HFFc6 (cell line): ENCODE measurements around the gene FBXO41. TPM values are rescaled to one million over a fixed set of nuclear protein-coding genes. Genes with fewer than 3 reads are reported as not detected.
"Not testable (repeated sequence)": the region's sequence is repeated elsewhere in the genome, so short reads cannot be mapped to it uniquely, and the experiment has no call there.

Source experiments
- DNase-seq: peaks from one replicate; pipeline ENCODE4 v3.0.0-alpha.2; 2018
- H3K27ac Mint-ChIP-seq: 2 replicates; pipeline ENCODE4 v1.8.0; 2020; ENCODE audit warnings: mild to moderate bottlenecking, mixed read lengths
- H3K27me3 Mint-ChIP-seq: 2 replicates; pipeline ENCODE4 v1.8.0; 2021; ENCODE audit warnings: mild to moderate bottlenecking, moderate library complexity, mixed read lengths; ENCODE audit not compliant: insufficient read depth
- H3K36me3 Mint-ChIP-seq: 2 replicates; pipeline ENCODE4 v1.8.0; 2021; ENCODE audit warnings: low read depth, mixed read lengths
- H3K4me1 Mint-ChIP-seq: 2 replicates; pipeline ENCODE4 v1.8.0; 2020; ENCODE audit warnings: low read depth, mixed read lengths
- H3K4me3 Mint-ChIP-seq: 2 replicates; pipeline ENCODE4 v1.8.0; 2020; ENCODE audit warnings: mild to moderate bottlenecking, moderate library complexity, mixed read lengths
- H3K9me3 Mint-ChIP-seq: 2 replicates; pipeline ENCODE4 v1.8.0; 2020; ENCODE audit warnings: mild to moderate bottlenecking, mixed read lengths
- CTCF ChIP-seq: fragments of 200-600 bp; sonication (generic); IDR thresholded peaks from 2 replicates; pipeline ENCODE4 v1.5.0; 2021; ENCODE audit warnings: antibody characterized with exemption, mild to moderate bottlenecking
- total RNA-seq, 6 experiments: library from RNA; stranded (reverse); fragmentation: NEBNext Ultra II Directional; extraction: Animal tissue kit (Norgen Biotek cat#: 25700); gene quantifications; 2 replicates in 1 of 6; 3 replicates in 5 of 6; pipeline ENCODE4 v1.2.3, GENCODE V29; 2021

FBXO41 gene
- total RNA-seq, 6 experiments from 2014 or later: 0.80 to 1.7 (median 1.4) TPM

- DNase-seq: no peak
- TF ChIP-seq CTCF: no peak
- no peak overlapping the region for H3K27ac Mint-ChIP-seq
- H3K36me3 Mint-ChIP-seq: peaks cover 7% of the 10 kb centered on the region; the same call in 1 of the 2 replicates
- peaks cover 34% of the 10 kb centered on the region for H3K27me3 Mint-ChIP-seq
- H3K4me3 Mint-ChIP-seq: no peak overlapping the region
- no peaks in the 10 kb centered on the region for H3K9me3 Mint-ChIP-seq
- H3K4me1 Mint-ChIP-seq: no peaks in the 10 kb centered on the region
These were observed 20.5 kb downstream of the FBXO41 start for GRCh38 chr2:73263540-73264331.

- DNase-seq, H3K9me3 Mint-ChIP-seq, H3K27ac Mint-ChIP-seq, H3K4me1 Mint-ChIP-seq, H3K4me3 Mint-ChIP-seq, H3K36me3 Mint-ChIP-seq: not testable (repeated sequence)
- H3K27me3 Mint-ChIP-seq: peaks cover 26% of the 10 kb centered on the region
These were observed 21.4 kb downstream of the FBXO41 start for GRCh38 chr2:73262691-73263429.

- H3K27me3 Mint-ChIP-seq: peaks cover 25% of the 10 kb centered on the region
- no peaks in the 10 kb centered on the region for H3K9me3 Mint-ChIP-seq
- H3K27ac Mint-ChIP-seq: no peak overlapping the region
- no peak for TF ChIP-seq CTCF
- H3K4me3 Mint-ChIP-seq: no peak overlapping the region
- no peak for DNase-seq
- H3K4me1 Mint-ChIP-seq: no peaks in the 10 kb centered on the region
- H3K36me3 Mint-ChIP-seq: no peaks in the 10 kb centered on the region
These were observed 22.1 kb downstream of the FBXO41 start for GRCh38 chr2:73262108-73262651.

- no peak overlapping the region for H3K27ac Mint-ChIP-seq
- no peak overlapping the region for H3K4me3 Mint-ChIP-seq
These were observed 23.8 kb downstream of the FBXO41 start for GRCh38 chr2:73260338-73260984.

GRCh38 chr2:73259704-73260337 lies 24.5 kb downstream of the FBXO41 start:
- Mint-ChIP-seq H3K27ac (no peak overlapping the region), H3K27me3 (peaks cover 17% of the 10 kb centered on the region), H3K9me3 (no peaks in the 10 kb centered on the region), H3K4me3 (no peak overlapping the region), H3K36me3 (no peaks in the 10 kb centered on the region), H3K4me1 (no peaks in the 10 kb centered on the region)
- DNase-seq: no peak
- TF ChIP-seq CTCF: no peak

More at GRCh38 chr2:73260338-73260984, 23.8 kb downstream of the FBXO41 start:
- Mint-ChIP-seq H3K9me3 (no peaks in the 10 kb centered on the region), H3K27me3 (peaks cover 17% of the 10 kb centered on the region), H3K4me1 (no peaks in the 10 kb centered on the region), H3K36me3 (no peaks in the 10 kb centered on the region)
- TF ChIP-seq CTCF: peak; percentile 75
- peak; percentile 56 for DNase-seq
